Middle frontal gyrus (tissue), 1 donor: ENCODE data around the gene TMEM131.
"Not testable (repeated sequence)": the region's sequence is repeated elsewhere in the genome, so short reads cannot be mapped to it uniquely, and the experiment has no call there.

Experiments used
- DNase-seq: peaks from one replicate; pipeline ENCODE4 v3.0.0-alpha.2; 2015; ENCODE audit warnings: low spot score; ENCODE audit errors: extremely low spot score

Gene TMEM131

GRCh38 chr2:97995734-97996624, at the start of gene TMEM131:
Gene TMEM131, minus strand, starts transcription at chr2:97995948. Its CDS starts 286 bp downstream, at chr2:97995662.
- DNase-seq, result peak; percentile 82

GRCh38 chr2:98044730-98045129, 49.0 kb upstream of the TMEM131 start:
- DNase-seq, result not testable (repeated sequence)

- no peak for DNase-seq
Measured at GRCh38 chr2:98043101-98043500, 47.4 kb upstream of the TMEM131 start.

GRCh38 chr2:98040331-98040939, 44.7 kb upstream of the TMEM131 start:
- no peak for DNase-seq

- DNase-seq, result no peak
Measured at GRCh38 chr2:98039085-98039756, 43.5 kb upstream of the TMEM131 start.

GRCh38 chr2:98037666-98038336, 42.1 kb upstream of the TMEM131 start:
- no peak for DNase-seq

- DNase-seq, result no peak
Measured at GRCh38 chr2:98037206-98037605, 41.5 kb upstream of the TMEM131 start.

- no peak for DNase-seq
Measured at GRCh38 chr2:98036349-98037000, 40.7 kb upstream of the TMEM131 start.

- DNase-seq, result no peak
Measured at GRCh38 chr2:98034745-98035144, 39.0 kb upstream of the TMEM131 start.

- no peak for DNase-seq
Measured at GRCh38 chr2:98032086-98032485, 36.3 kb upstream of the TMEM131 start.

- DNase-seq, result no peak
Measured at GRCh38 chr2:98029718-98030222, 34.0 kb upstream of the TMEM131 start.

- no peak for DNase-seq
Measured at GRCh38 chr2:98028931-98029717, 33.4 kb upstream of the TMEM131 start.

GRCh38 chr2:98028101-98028561, 32.4 kb upstream of the TMEM131 start:
- no peak for DNase-seq

- DNase-seq, result no peak
Measured at GRCh38 chr2:98027538-98027937, 31.8 kb upstream of the TMEM131 start.

GRCh38 chr2:98026927-98027522, 31.3 kb upstream of the TMEM131 start:
- DNase-seq, result no peak

GRCh38 chr2:98026292-98026691, 30.5 kb upstream of the TMEM131 start:
- no peak for DNase-seq

- DNase-seq, result no peak
Measured at GRCh38 chr2:98025481-98026037, 29.8 kb upstream of the TMEM131 start.

- not testable (repeated sequence) for DNase-seq
Measured at GRCh38 chr2:98022067-98022466, 26.3 kb upstream of the TMEM131 start.
